ENCODE measurements around the gene DNMT1. TPM values are rescaled to one million over a fixed set of nuclear protein-coding genes. Genes with fewer than 3 reads are reported as not detected.

Gene DNMT1
- total and polyA plus RNA-seq, 3 donors from 2014 or later = 96.5 to 145 (median 103) TPM

DNA sequence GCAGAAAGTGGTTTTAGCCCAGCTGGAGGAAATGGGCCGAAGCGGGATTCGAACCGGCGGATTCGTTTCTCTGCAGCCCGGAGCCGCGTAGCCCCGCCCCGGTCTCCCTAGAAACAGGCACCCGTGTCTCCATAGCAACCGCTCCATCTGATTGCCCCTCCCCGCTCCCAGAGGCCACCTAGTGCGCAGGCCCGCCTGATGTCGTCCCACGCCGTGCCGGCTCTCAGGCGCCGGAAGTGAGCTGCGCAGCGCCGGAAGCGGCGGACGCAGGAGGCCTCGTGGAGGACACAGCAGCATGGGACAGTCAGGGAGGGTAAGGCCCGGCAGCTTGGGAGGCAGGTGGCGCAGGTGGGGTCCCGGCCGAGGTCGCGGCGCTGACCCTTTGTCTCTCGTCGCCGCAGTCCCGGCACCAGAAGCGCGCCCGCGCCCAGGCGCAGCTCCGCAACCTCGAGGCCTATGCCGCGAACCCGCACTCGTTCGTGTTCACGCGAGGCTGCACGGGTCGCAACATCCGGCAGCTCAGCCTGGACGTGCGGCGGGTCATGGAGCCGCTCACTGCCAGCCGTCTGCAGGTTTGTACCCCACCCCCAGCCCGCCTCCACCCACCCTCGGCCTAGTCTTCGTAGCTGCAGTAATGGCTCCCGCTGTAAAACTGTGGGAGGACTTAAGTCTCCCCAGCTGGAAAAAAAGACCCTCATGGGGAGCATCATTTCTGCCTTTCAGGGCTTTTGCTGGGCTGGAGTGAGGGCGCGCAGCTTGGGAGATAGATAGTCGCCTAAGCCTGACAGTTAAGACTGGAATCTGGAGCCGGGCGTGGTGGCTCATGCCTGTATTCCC is 88.4 kb downstream of the DNMT1 start, which contains the start of gene PPAN:
Gene PPAN (plus strand): TSS at position 263 of the 837 bp plus-strand sequence. CDS start 33 bp downstream, at position 296.
- intact Hi-C loops (cut with DNase I; ENCODE audit: low total_unique reads) = no loop called here
- peak within 1 kb of the TSS; percentile 89 to 99 for H3K4me3 ChIP-seq
- peak within 1 kb of the TSS; percentile 53 to 71 for H3K27ac ChIP-seq
- peaks cover 6% of the 10 kb centered on the region for H3K4me1 ChIP-seq
- H3K9me3 ChIP-seq = no peaks in the 10 kb centered on the region
- 1% methylated on average over 49 to 71 of the region's 71 CpGs for WGBS, 2 donors
- TF ChIP-seq POLR2A (IDR thresholded peaks at IDR 0.05) = no peak
- TF ChIP-seq, protein P1, sequence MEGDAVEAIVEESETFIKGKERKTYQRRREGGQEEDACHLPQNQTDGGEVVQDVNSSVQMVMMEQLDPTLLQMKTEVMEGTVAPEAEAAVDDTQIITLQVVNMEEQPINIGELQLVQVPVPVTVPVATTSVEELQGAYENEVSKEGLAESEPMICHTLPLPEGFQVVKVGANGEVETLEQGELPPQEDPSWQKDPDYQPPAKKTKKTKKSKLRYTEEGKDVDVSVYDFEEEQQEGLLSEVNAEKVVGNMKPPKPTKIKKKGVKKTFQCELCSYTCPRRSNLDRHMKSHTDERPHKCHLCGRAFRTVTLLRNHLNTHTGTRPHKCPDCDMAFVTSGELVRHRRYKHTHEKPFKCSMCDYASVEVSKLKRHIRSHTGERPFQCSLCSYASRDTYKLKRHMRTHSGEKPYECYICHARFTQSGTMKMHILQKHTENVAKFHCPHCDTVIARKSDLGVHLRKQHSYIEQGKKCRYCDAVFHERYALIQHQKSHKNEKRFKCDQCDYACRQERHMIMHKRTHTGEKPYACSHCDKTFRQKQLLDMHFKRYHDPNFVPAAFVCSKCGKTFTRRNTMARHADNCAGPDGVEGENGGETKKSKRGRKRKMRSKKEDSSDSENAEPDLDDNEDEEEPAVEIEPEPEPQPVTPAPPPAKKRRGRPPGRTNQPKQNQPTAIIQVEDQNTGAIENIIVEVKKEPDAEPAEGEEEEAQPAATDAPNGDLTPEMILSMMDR (IDR thresholded peaks at IDR 0.05) = peak in 1 of 3 experiments; percentile 21
- DNase-seq = peak; percentile 100
- H3K27me3 ChIP-seq = no peaks in the 10 kb centered on the region
- H3K36me3 ChIP-seq (ENCODE audit: low read depth, missing control alignments) = no peaks in the 10 kb centered on the region

DNA sequence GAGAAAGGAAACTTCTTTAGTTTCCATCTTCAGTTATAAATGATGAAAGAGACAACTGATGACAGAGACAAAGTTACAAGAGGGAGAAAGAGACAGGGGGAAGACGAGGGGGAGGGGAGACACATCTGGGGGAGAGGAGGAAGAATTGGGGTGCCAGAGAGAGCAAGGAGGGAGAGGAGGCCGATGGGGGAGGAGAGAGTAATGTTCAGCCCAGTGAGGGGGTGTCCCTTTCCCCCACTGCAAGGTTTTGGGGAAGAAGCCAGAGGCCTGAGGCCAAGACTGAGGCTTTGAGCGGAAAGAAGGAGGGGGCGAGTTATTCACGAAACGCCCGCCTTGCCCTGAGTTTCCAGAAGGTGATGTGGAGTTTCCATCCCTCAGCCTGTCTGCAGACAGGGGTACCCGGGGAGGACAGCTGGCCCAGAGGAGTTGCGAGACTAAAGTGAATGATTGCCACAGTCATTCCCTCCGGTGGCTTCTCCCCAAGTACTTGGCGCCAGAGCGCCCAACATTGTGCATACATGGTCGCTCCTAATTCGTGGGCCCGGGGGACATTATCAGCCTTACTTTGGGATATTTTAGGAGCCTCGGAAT is 89.1 kb downstream of the DNMT1 start:
- DNase-seq = no peak
- intact Hi-C loops (cut with DNase I; ENCODE audit: low total_unique reads) = no loop called here
- Histone ChIP-seq H3K27me3 (no peaks in the 10 kb centered on the region), H3K27ac (no peak overlapping the region), H3K4me3 (peak overlapping the region in 1 of 2 donors; percentile 99), H3K9me3 (no peaks in the 10 kb centered on the region), H3K4me1 (peaks cover 6% of the 10 kb centered on the region), H3K36me3 (ENCODE audit: low read depth, missing control alignments) (no peaks in the 10 kb centered on the region)
- 35 to 44% methylated on average over 15 to 16 of the region's 16 CpGs for WGBS, 2 donors
- no peak for TF ChIP-seq POLR2A (IDR thresholded peaks at IDR 0.05)
- TF ChIP-seq, protein P1 (IDR thresholded peaks at IDR 0.05) = no peak

DNA sequence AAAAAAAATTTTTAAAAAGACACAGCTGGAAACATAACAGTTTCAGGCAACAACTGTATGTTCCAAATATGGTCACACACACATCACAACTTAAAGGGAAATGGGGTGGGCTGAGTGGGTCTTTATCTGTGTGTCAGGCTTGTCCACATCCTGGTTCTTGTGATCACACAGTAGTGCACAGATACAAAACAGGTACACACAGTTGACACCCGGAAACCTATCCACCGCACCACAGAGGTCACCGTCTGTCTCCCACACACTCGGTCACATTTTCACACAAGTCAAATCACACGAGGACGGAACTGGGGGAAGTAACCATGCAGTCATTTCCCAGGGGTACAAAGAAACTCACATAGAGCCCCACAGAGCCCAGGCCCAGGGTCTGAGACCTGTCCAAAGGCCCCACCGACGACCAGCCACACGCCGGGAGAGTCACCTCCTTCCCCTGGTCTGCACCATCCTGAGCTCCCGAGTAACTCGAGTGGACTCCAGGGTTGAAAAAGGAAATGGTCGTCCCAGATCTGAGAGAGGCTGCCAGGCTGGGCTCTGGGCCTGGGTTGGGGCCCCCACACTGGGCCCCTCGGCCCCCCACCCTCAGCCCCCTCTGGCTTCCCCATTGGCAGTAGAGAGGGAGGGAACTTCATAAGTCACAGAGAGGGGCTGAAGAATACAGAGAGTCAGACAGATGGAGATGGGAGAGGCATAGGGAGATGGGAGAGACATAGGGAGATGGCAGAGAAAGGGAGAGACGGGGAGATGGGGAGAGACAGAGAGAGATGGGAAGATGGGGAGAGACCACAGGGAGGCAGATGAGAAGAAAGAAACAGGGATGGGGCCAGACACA is 89.9 kb downstream of the DNMT1 start:
- no peak for DNase-seq
- Histone ChIP-seq H3K4me1 (peaks cover 6% of the 10 kb centered on the region), H3K27me3 (no peaks in the 10 kb centered on the region), H3K36me3 (ENCODE audit: low read depth, missing control alignments) (no peaks in the 10 kb centered on the region), H3K4me3 (no peak overlapping the region), H3K27ac (no peak overlapping the region), H3K9me3 (no peaks in the 10 kb centered on the region)
- TF ChIP-seq POLR2A (IDR thresholded peaks at IDR 0.05) = no peak
- TF ChIP-seq, protein P1 (IDR thresholded peaks at IDR 0.05) = no peak
- WGBS, 2 donors = 60 to 67% methylated on average over 15 of the region's 15 CpGs
- intact Hi-C loops (cut with DNase I; ENCODE audit: low total_unique reads) = no loop called here

DNA sequence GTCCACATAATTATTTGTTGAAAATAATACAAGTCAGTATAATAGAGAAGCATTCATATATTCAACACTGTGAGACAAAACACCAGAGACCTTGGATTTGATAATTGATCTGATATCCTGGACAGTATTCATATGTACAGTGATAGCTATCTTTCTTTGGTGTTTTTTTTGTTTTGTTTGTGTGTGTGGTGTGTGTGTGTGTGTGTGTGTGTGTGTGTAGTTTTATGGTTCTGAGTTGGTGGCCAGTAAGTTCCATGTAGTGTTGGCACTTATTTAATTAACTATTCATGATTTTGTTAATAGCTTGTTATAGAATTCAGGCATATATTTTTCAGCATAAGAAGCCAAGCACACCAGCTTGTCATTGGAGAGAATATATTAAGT is 90.6 kb downstream of the DNMT1 start:
- no peaks in the 10 kb centered on the region for H3K27me3 ChIP-seq
- intact Hi-C loops (cut with DNase I; ENCODE audit: low total_unique reads) = no loop called here
- TF ChIP-seq POLR2A (IDR thresholded peaks at IDR 0.05) = no peak
- TF ChIP-seq, protein P1 (IDR thresholded peaks at IDR 0.05) = no peak
- DNase-seq = no peak
- H3K4me3 ChIP-seq = no peak overlapping the region
- H3K36me3 ChIP-seq (ENCODE audit: low read depth, missing control alignments) = no peaks in the 10 kb centered on the region
- H3K9me3 ChIP-seq = no peaks in the 10 kb centered on the region
- H3K27ac ChIP-seq = no peak overlapping the region
- peaks cover 6% of the 10 kb centered on the region for H3K4me1 ChIP-seq

Data from testis (tissue), 3 donors.